ENCODE data around the gene GREB1.

Gene GREB1

GRCh38 chr2:11634584-11634983 lies 100.7 kb downstream of the GREB1 start:
- TF ChIP-seq CTCF (conservative IDR thresholded peaks at IDR 0.05; ENCODE audit: low read depth, low read length), result no peak
- H3K4me3 ChIP-seq (ENCODE audit: low read depth, low read length), result no peak overlapping the region
- no peak for DNase-seq (ENCODE audit: low read depth)

GRCh38 chr2:11635141-11635540 lies 101.3 kb downstream of the GREB1 start:
- DNase-seq (ENCODE audit: low read depth), result no peak
- TF ChIP-seq CTCF (conservative IDR thresholded peaks at IDR 0.05; ENCODE audit: low read depth, low read length), result no peak
- H3K4me3 ChIP-seq (ENCODE audit: low read depth, low read length), result no peak overlapping the region

GRCh38 chr2:11636593-11637295 lies 102.9 kb downstream of the GREB1 start:
- TF ChIP-seq CTCF (conservative IDR thresholded peaks at IDR 0.05; ENCODE audit: low read depth, low read length), result no peak
- no peak overlapping the region for H3K4me3 ChIP-seq (ENCODE audit: low read depth, low read length)
- DNase-seq (ENCODE audit: low read depth), result no peak

- DNase-seq (ENCODE audit: low read depth), result no peak
- no peak overlapping the region for H3K4me3 ChIP-seq (ENCODE audit: low read depth, low read length)
- no peak for TF ChIP-seq CTCF (conservative IDR thresholded peaks at IDR 0.05; ENCODE audit: low read depth, low read length)
Measured at GRCh38 chr2:11637546-11637945, 103.7 kb downstream of the GREB1 start.

GRCh38 chr2:11639503-11639902 lies 105.7 kb downstream of the GREB1 start:
- no peak overlapping the region for H3K4me3 ChIP-seq (ENCODE audit: low read depth, low read length)
- TF ChIP-seq CTCF (conservative IDR thresholded peaks at IDR 0.05; ENCODE audit: low read depth, low read length), result no peak
- DNase-seq (ENCODE audit: low read depth), result no peak

GRCh38 chr2:11640132-11640531 lies 106.3 kb downstream of the GREB1 start:
- DNase-seq (ENCODE audit: low read depth), result no peak
- TF ChIP-seq CTCF (conservative IDR thresholded peaks at IDR 0.05; ENCODE audit: low read depth, low read length), result no peak

GRCh38 chr2:11642972-11643371 lies 109.1 kb downstream of the GREB1 start:
- no peak overlapping the region for H3K4me3 ChIP-seq (ENCODE audit: low read depth, low read length)
- DNase-seq (ENCODE audit: low read depth), result no peak
- no peak for TF ChIP-seq CTCF (conservative IDR thresholded peaks at IDR 0.05; ENCODE audit: low read depth, low read length)

More at GRCh38 chr2:11640132-11640531, 106.3 kb downstream of the GREB1 start:
- no peak overlapping the region for H3K4me3 ChIP-seq (ENCODE audit: low read depth, low read length)

Data from choroid plexus epithelial cell (primary cell).